Spleen (tissue), 11 donors: Measurements from ENCODE around the gene DDX43. TPM values are rescaled to one million over a fixed set of nuclear protein-coding genes. Genes with fewer than 3 reads are reported as not detected.

Experiments
- DNase-seq: peaks from one replicate; pipeline ENCODE4 v3.0.0-alpha.2; 2020
- H3K27ac ChIP-seq, 8 donors: fragments of 200-600 bp; sonication (generic) in 7 of 8; 1 replicate in 4 of 8; 2 replicates in 4 of 8; pipeline versions ENCODE4 v1.5.0 to v1.8.0; 2016 to 2021; ENCODE audit warnings: inconsistent platforms in 4 of 8, mild to moderate bottlenecking in 4 of 8, moderate library complexity in 1 of 8
- H3K27me3 ChIP-seq, 7 donors: fragments of 200-600 bp; sonication (generic) in 6 of 7; replicated peaks in 1 of 7; 1 replicate in 4 of 7; 2 replicates in 3 of 7; pipeline versions ENCODE4 v1.5.0 to v1.8.0; 2016 to 2021; ENCODE audit warnings: inconsistent platforms in 3 of 7, mild to moderate bottlenecking in 1 of 7
- H3K36me3 ChIP-seq, 6 donors: fragments of 200-600 bp; sonication (generic) in 5 of 6; 1 replicate in 4 of 6; 2 replicates in 2 of 6; pipeline versions ENCODE4 v1.5.0 to v1.8.0; 2016 to 2021; ENCODE audit warnings: inconsistent platforms in 2 of 6
- H3K4me1 ChIP-seq, 6 donors: fragments of 200-600 bp; sonication (generic) in 5 of 6; 1 replicate in 3 of 6; 2 replicates in 3 of 6; pipeline versions ENCODE4 v1.5.0 to v1.8.0; 2016 to 2021; ENCODE audit warnings: inconsistent platforms in 3 of 6
- H3K4me3 ChIP-seq, 8 donors: fragments of 200-600 bp; sonication (generic) in 7 of 8; 1 replicate in 4 of 8; 2 replicates in 4 of 8; pipeline versions ENCODE4 v1.5.0 to v1.8.0; 2016 to 2021; ENCODE audit warnings: inconsistent platforms in 4 of 8, mild to moderate bottlenecking in 4 of 8, moderate library complexity in 2 of 8
- H3K9me3 ChIP-seq, 8 donors: fragments of 200-600 bp; sonication (generic) in 7 of 8; 1 replicate in 4 of 8; 2 replicates in 4 of 8; pipeline versions ENCODE4 v1.5.0 to v1.8.0; 2016 to 2021; ENCODE audit warnings: inconsistent platforms in 4 of 8
- POLR2A ChIP-seq, 3 donors: fragments of 450-650 bp; IDR thresholded peaks; one replicate each; pipeline ENCODE4 v1.5.1; 2017; ENCODE audit warnings: antibody characterized with exemption in 3 of 3, mild to moderate bottlenecking in 1 of 3
- POLR2AphosphoS5 ChIP-seq, 3 donors: sonication (generic); formaldehyde crosslinking; IDR thresholded peaks; one replicate each; pipeline ENCODE4 v1.5.1; 2017; ENCODE audit warnings: antibody characterized with exemption in 3 of 3
- WGBS, 5 donors: extraction: QIAGEN DNeasy Blood & Tissue Kit in 3 of 5; methylation state at CpG; one replicate each; pipeline versions ENCODE4 v1.1.5 to v1.1.7; 2013 to 2018; 5-methylcytosine and 5-hydroxymethylcytosine counted together
- intact Hi-C: fragments of 100-400 bp; cut with DNase I; formaldehyde crosslinking; loops from one replicate; pipeline ENCODE4 v1.15.0; 2023; ENCODE audit warnings: low total_unique reads
- polyA plus RNA-seq, 3 donors: library from polyadenylated mRNA; stranded (reverse); fragments of 200-250 nt; gene quantifications; one replicate each; pipeline ENCODE4 v1.2.1, GENCODE V29; 2013
- total RNA-seq, 7 donors: library from RNA; depleted of rRNA in 3 of 7; stranded (reverse); fragments of >200 nt in 3 of 7; fragmentation: NEBNext Ultra II Directional in 4 of 7; extraction: Animal tissue kit (Norgen Biotek cat#: 25700) in 4 of 7; gene quantifications; one replicate each; pipeline versions ENCODE4 v1.1.0 to v1.2.1, GENCODE V29; 2016 to 2021
- TF ChIP-seq, protein P1 (sequence below), 11 experiments: fragments of 200-600 bp in 7 of 11; fragments of 450-650 bp in 4 of 11; sonication (generic) in 4 of 11; IDR thresholded peaks in 8 of 11; conservative IDR thresholded peaks in 3 of 11; 1 replicate in 7 of 11; 2 replicates in 4 of 11; pipeline versions ENCODE4 v1.4.0 to v1.8.0; 2016 to 2021; ENCODE audit warnings: antibody characterized with exemption in 11 of 11, inconsistent platforms in 4 of 11, mild to moderate bottlenecking in 1 of 11
- donor health status: healthy with polysubstance abuse.
- donor health status: DM: no; HTN: no; CAD: no; lungs with moderate emphysema.
- donor health status: DM: no; HTN: no; CAD: no.
- donor health status: Bipolar disorder and iron deficiency.
- donor health status: healthy.
- donor health status: DM: no; HTN: no; CAD: no.
- donor health status: DM: yes; HTN: yes; CAD: no.

The DDX43 gene
- total and polyA plus RNA-seq, 10 donors: 0.34 to 1.5 (median 1.0) TPM

DNA sequence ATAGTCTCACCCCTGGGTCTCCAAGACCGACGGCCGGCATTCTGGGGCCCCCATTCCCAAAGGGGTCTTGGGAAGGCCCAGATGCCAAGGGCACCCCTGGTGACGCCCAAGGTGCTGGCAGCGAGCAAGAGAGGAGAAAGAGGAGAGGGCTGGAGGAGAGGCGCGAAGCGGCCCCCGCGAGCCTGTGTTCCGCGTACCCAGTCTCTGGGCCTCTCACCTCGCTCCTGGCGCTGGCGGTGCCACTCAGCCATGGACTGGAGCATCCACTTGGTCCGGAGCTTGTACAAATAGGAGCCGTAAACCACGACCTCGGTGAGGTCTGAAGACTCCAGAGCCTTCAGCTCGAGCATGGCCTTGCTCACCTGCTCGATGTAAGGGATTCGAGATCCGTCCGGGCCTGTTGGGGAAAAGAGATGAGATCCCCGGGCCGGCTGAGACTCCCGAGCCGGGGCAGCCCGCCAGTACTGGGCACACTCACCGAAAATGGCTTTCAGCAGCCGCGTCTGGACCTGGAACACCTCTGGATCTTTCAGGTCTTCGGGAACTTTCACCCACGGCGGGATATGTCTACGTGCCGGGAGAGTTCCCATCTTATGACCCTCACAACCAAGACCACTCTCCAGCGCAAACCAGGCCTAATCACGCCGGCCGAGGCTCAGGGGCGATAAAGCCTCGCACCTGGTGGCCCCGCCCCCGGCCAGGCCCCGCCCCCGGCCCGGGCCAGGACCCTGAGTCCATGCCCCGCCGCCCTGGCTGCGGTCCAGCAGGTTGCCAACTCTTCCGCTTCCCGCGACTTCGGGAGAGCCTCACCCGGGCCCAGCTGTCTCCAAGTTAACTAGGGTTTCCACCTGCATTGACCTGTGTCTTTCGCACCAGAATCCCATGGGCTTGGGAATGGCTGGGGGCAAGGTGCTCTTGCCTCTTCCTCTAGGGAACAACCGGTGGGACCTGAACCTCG is 40.7 kb upstream of the DDX43 start, which contains the start of gene DPPA5:
Gene DPPA5 (minus strand): TSS at position 641 of the 958 bp plus-strand sequence. CDS start 51 bp downstream, at position 590.
- no peaks in the 10 kb centered on the region for H3K36me3 ChIP-seq
- intact Hi-C loops: no loop called here
- no peak for DNase-seq

DNA sequence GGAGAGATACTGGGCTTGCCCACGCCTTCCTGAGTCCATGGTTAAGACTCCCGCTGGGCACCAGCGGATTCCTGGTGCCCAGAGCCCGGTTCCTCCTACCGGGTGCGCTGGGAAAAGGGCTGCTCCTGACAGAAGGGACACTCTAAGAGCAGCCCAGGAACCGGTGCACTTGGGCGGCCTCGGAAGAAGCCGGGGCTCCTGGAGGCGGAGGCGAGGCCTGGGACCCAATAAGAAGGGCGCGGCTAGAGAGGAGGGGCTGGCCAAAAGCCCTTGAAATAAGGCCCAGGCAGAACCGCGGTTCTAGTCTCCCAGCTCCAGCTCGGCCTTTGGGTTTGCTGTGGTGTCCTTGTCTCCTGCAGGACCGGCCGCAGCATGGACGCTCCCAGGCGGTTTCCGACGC is 32.3 kb upstream of the DDX43 start, which contains the start of gene KHDC3L:
Gene KHDC3L (plus strand): TSS at position 301 of the 400 bp plus-strand sequence. CDS start 72 bp downstream, at position 373.
- intact Hi-C loops: no loop called here
- H3K4me1 ChIP-seq: no peaks in the 10 kb centered on the region
- H3K27me3 ChIP-seq: no peaks in the 10 kb centered on the region
- no peaks in the 10 kb centered on the region for H3K9me3 ChIP-seq
- H3K4me3 ChIP-seq: no peak within 1 kb of the TSS
- no peak within 1 kb of the TSS for H3K27ac ChIP-seq
- WGBS, 5 donors: 90 to 94% (median 91%) methylated on average over 23 of the region's 23 CpGs
- TF ChIP-seq POLR2AphosphoS5 (IDR thresholded peaks at IDR 0.05): no peak
- TF ChIP-seq, protein P1, sequence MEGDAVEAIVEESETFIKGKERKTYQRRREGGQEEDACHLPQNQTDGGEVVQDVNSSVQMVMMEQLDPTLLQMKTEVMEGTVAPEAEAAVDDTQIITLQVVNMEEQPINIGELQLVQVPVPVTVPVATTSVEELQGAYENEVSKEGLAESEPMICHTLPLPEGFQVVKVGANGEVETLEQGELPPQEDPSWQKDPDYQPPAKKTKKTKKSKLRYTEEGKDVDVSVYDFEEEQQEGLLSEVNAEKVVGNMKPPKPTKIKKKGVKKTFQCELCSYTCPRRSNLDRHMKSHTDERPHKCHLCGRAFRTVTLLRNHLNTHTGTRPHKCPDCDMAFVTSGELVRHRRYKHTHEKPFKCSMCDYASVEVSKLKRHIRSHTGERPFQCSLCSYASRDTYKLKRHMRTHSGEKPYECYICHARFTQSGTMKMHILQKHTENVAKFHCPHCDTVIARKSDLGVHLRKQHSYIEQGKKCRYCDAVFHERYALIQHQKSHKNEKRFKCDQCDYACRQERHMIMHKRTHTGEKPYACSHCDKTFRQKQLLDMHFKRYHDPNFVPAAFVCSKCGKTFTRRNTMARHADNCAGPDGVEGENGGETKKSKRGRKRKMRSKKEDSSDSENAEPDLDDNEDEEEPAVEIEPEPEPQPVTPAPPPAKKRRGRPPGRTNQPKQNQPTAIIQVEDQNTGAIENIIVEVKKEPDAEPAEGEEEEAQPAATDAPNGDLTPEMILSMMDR (IDR thresholded peaks at IDR 0.05 in 8 of 11, conservative IDR thresholded peaks at IDR 0.05 in 3 of 11): no peak
- no peak for TF ChIP-seq POLR2A (IDR thresholded peaks at IDR 0.05)
- no peak for DNase-seq
- no peaks in the 10 kb centered on the region for H3K36me3 ChIP-seq

More for the DNA sequence above, 40.7 kb upstream of the DDX43 start, which contains the start of gene DPPA5:
- peaks cover 0 to 37% (median 11%) of the 10 kb centered on the region in 7 donors for H3K27me3 ChIP-seq
- H3K4me3 ChIP-seq: no peak within 1 kb of the TSS
- WGBS, 5 donors: 76 to 92% (median 90%) methylated on average over 51 to 59 of the region's 59 CpGs
- no peak within 1 kb of the TSS for H3K27ac ChIP-seq
- peaks cover 0 to 8% (median 0%) of the 10 kb centered on the region in 8 donors for H3K9me3 ChIP-seq
- H3K4me1 ChIP-seq: no peaks in the 10 kb centered on the region
- TF ChIP-seq, protein P1 (IDR thresholded peaks at IDR 0.05 in 8 of 11, conservative IDR thresholded peaks at IDR 0.05 in 3 of 11): no peak
- TF ChIP-seq POLR2AphosphoS5 (IDR thresholded peaks at IDR 0.05): no peak

DNA sequence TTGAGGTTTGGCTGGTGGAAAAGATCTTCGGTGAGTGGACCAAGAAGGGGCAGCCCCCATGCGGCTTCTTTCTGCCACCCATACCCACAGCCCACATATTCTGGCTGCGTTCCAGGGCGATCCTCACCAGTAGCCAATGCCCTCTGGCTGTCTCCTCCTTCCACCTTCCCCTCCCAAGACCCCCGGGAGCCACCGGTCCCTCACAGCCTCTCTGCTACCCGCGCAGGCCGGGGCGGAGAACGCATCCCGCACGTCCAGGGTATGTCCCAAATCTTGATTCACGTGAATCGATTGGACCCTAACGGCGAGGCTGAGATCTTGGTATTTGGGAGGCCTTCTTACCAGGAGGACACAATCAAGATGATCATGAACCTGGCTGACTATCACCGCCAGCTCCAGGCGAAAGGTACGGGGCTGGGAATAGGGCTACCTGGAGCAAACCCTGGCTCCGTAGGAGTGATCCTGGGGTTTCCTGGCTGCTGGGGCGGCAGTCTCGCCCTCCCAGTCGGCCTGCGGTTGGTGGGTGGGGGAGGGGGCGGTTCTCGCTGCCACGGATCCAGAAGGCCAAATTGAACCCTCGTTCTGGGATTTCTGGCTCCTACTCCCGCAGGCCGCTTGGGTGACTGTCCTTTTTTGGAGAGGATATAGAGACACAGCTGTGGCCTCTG is 31.6 kb upstream of the DDX43 start:
- intact Hi-C loops: no loop called here
- Histone ChIP-seq H3K9me3 (no peaks in the 10 kb centered on the region), H3K4me3 (no peak overlapping the region), H3K36me3 (no peaks in the 10 kb centered on the region), H3K27me3 (no peaks in the 10 kb centered on the region), H3K4me1 (no peaks in the 10 kb centered on the region), H3K27ac (no peak overlapping the region)
- TF ChIP-seq, protein P1 (IDR thresholded peaks at IDR 0.05 in 8 of 11, conservative IDR thresholded peaks at IDR 0.05 in 3 of 11): no peak
- no peak for TF ChIP-seq POLR2A (IDR thresholded peaks at IDR 0.05)
- no peak for TF ChIP-seq POLR2AphosphoS5 (IDR thresholded peaks at IDR 0.05)
- 89 to 97% (median 94%) methylated on average over 21 to 31 of the region's 31 CpGs for WGBS, 5 donors
- no peak for DNase-seq

DNA sequence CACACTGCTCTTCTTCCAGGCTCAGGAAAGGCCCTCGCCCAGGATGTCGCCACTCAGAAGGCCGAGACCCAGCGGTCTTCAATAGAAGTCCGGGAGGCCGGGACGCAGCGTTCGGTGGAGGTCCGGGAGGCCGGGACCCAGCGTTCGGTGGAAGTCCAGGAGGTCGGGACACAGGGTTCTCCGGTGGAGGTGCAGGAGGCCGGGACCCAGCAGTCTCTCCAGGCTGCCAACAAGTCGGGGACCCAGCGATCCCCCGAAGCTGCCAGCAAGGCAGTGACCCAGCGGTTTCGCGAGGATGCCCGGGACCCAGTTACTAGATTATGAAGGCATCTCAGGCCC is 31.1 kb upstream of the DDX43 start:
- no peaks in the 10 kb centered on the region for H3K36me3 ChIP-seq
- TF ChIP-seq, protein P1 (IDR thresholded peaks at IDR 0.05 in 8 of 11, conservative IDR thresholded peaks at IDR 0.05 in 3 of 11): no peak
- TF ChIP-seq POLR2AphosphoS5 (IDR thresholded peaks at IDR 0.05): no peak
- no peak for TF ChIP-seq POLR2A (IDR thresholded peaks at IDR 0.05)
- WGBS, 5 donors: 88 to 97% (median 95%) methylated on average over 23 of the region's 23 CpGs
- H3K27ac ChIP-seq: no peak overlapping the region
- no peaks in the 10 kb centered on the region for H3K9me3 ChIP-seq
- H3K27me3 ChIP-seq: no peaks in the 10 kb centered on the region
- H3K4me1 ChIP-seq: no peaks in the 10 kb centered on the region
- intact Hi-C loops: no loop called here
- no peak for DNase-seq
- no peak overlapping the region for H3K4me3 ChIP-seq
